Colonic mucosa (tissue), 4 donors: ENCODE results near the gene VWA5B1. TPM values are rescaled to one million over a fixed set of nuclear protein-coding genes. Genes with fewer than 3 reads are reported as not detected.

Experiments
- DNase-seq: peaks from one replicate; pipeline ENCODE4 v3.0.0-alpha.2; 2020
- H3K27ac ChIP-seq: fragments of 200-600 bp; one replicate; pipeline ENCODE4 v1.8.0; 2021
- H3K27me3 ChIP-seq: fragments of 200-600 bp; one replicate; pipeline ENCODE4 v1.8.0; 2021
- H3K36me3 ChIP-seq: fragments of 200-600 bp; one replicate; pipeline ENCODE4 v1.8.0; 2021
- H3K4me1 ChIP-seq: fragments of 200-600 bp; one replicate; pipeline ENCODE4 v1.8.0; 2021; ENCODE audit warnings: mild to moderate bottlenecking
- H3K4me3 ChIP-seq: fragments of 200-600 bp; one replicate; pipeline ENCODE4 v1.8.0; 2021
- H3K9ac ChIP-seq, 2 donors: one replicate each; pipeline ENCODE4 v1.7.0; 2013; ENCODE audit warnings: control low read depth in 2 of 2, low read depth in 2 of 2, low read length in 2 of 2
- H3K9me3 ChIP-seq: fragments of 200-600 bp; one replicate; pipeline ENCODE4 v1.8.0; 2021
- CTCF ChIP-seq: fragments of 200-600 bp; IDR thresholded peaks from one replicate; pipeline ENCODE4 v1.8.0; 2022; ENCODE audit warnings: antibody characterized with exemption, mild to moderate bottlenecking
- intact Hi-C: fragments of 100-400 bp; cut with DNase I; formaldehyde crosslinking; loops from one replicate; pipeline ENCODE4 v1.14.1; 2022
- total RNA-seq, 2 donors: library from RNA; stranded (reverse); fragmentation: NEBNext Ultra II Directional in 1 of 2; extraction: Animal tissue kit (Norgen Biotek cat#: 25700) in 1 of 2; gene quantifications; one replicate each; pipeline ENCODE4 v1.2.1, GENCODE V29; 2021
- donor health status: healthy.
- donor health status: DM: no; HTN: no; CAD: no.
- donor health status: DM: no; HTN: no; CAD: no.

The VWA5B1 gene
- total RNA-seq, 2 donors from 2014 or later: 0.29 to 0.30 TPM

- TF ChIP-seq CTCF: no peak
- Histone ChIP-seq H3K9me3 (no peaks in the 10 kb centered on the region), H3K27ac (no peak overlapping the region), H3K27me3 (no peaks in the 10 kb centered on the region), H3K9ac (no peak overlapping the region), H3K4me1 (no peaks in the 10 kb centered on the region), H3K36me3 (no peaks in the 10 kb centered on the region), H3K4me3 (no peak overlapping the region)
- intact Hi-C loops: no loop called here
- DNase-seq: no peak
Observed at GRCh38 chr1:20276485-20277159, 14.1 kb upstream of the VWA5B1 start.

GRCh38 chr1:20278692-20279130, 12.0 kb upstream of the VWA5B1 start:
- Histone ChIP-seq H3K27ac (no peak overlapping the region), H3K4me3 (no peak overlapping the region), H3K36me3 (no peaks in the 10 kb centered on the region), H3K9me3 (no peaks in the 10 kb centered on the region), H3K4me1 (no peaks in the 10 kb centered on the region), H3K9ac (no peak overlapping the region), H3K27me3 (no peaks in the 10 kb centered on the region)
- no peak for TF ChIP-seq CTCF
- no peak for DNase-seq
- intact Hi-C loops: no loop called here

- no peak overlapping the region for H3K4me3 ChIP-seq
- H3K27ac ChIP-seq: no peak overlapping the region
- no peaks in the 10 kb centered on the region for H3K36me3 ChIP-seq
- intact Hi-C loops: no loop called here
- H3K9me3 ChIP-seq: no peaks in the 10 kb centered on the region
- no peak for TF ChIP-seq CTCF
- no peaks in the 10 kb centered on the region for H3K4me1 ChIP-seq
- DNase-seq: peak; percentile 47
- H3K27me3 ChIP-seq: no peaks in the 10 kb centered on the region
- H3K9ac ChIP-seq: no peak overlapping the region
Observed at GRCh38 chr1:20279509-20279908, 11.2 kb upstream of the VWA5B1 start.

GRCh38 chr1:20280341-20280740, 10.3 kb upstream of the VWA5B1 start:
- TF ChIP-seq CTCF: no peak
- Histone ChIP-seq H3K36me3 (no peaks in the 10 kb centered on the region), H3K4me3 (no peak overlapping the region), H3K27ac (no peak overlapping the region), H3K27me3 (no peaks in the 10 kb centered on the region), H3K4me1 (no peaks in the 10 kb centered on the region), H3K9ac (no peak overlapping the region), H3K9me3 (no peaks in the 10 kb centered on the region)
- intact Hi-C loops: no loop called here
- peak; percentile 24 for DNase-seq

GRCh38 chr1:20280906-20281305, 9.8 kb upstream of the VWA5B1 start:
- Histone ChIP-seq H3K27ac (no peak overlapping the region), H3K9me3 (no peaks in the 10 kb centered on the region), H3K9ac (no peak overlapping the region), H3K4me3 (no peak overlapping the region), H3K4me1 (no peaks in the 10 kb centered on the region), H3K36me3 (no peaks in the 10 kb centered on the region), H3K27me3 (no peaks in the 10 kb centered on the region)
- DNase-seq: no peak
- intact Hi-C loops: no loop called here
- no peak for TF ChIP-seq CTCF
